ENCODE results near the gene CILP.
A peak's percentile ranks its signal among the peaks of the same experiment; 100 is the strongest.
"Not testable (repeated sequence)": the region's sequence is repeated elsewhere in the genome, so short reads cannot be mapped to it uniquely, and the experiment has no call there.

CILP gene, protein sequence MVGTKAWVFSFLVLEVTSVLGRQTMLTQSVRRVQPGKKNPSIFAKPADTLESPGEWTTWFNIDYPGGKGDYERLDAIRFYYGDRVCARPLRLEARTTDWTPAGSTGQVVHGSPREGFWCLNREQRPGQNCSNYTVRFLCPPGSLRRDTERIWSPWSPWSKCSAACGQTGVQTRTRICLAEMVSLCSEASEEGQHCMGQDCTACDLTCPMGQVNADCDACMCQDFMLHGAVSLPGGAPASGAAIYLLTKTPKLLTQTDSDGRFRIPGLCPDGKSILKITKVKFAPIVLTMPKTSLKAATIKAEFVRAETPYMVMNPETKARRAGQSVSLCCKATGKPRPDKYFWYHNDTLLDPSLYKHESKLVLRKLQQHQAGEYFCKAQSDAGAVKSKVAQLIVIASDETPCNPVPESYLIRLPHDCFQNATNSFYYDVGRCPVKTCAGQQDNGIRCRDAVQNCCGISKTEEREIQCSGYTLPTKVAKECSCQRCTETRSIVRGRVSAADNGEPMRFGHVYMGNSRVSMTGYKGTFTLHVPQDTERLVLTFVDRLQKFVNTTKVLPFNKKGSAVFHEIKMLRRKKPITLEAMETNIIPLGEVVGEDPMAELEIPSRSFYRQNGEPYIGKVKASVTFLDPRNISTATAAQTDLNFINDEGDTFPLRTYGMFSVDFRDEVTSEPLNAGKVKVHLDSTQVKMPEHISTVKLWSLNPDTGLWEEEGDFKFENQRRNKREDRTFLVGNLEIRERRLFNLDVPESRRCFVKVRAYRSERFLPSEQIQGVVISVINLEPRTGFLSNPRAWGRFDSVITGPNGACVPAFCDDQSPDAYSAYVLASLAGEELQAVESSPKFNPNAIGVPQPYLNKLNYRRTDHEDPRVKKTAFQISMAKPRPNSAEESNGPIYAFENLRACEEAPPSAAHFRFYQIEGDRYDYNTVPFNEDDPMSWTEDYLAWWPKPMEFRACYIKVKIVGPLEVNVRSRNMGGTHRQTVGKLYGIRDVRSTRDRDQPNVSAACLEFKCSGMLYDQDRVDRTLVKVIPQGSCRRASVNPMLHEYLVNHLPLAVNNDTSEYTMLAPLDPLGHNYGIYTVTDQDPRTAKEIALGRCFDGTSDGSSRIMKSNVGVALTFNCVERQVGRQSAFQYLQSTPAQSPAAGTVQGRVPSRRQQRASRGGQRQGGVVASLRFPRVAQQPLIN

DNA sequence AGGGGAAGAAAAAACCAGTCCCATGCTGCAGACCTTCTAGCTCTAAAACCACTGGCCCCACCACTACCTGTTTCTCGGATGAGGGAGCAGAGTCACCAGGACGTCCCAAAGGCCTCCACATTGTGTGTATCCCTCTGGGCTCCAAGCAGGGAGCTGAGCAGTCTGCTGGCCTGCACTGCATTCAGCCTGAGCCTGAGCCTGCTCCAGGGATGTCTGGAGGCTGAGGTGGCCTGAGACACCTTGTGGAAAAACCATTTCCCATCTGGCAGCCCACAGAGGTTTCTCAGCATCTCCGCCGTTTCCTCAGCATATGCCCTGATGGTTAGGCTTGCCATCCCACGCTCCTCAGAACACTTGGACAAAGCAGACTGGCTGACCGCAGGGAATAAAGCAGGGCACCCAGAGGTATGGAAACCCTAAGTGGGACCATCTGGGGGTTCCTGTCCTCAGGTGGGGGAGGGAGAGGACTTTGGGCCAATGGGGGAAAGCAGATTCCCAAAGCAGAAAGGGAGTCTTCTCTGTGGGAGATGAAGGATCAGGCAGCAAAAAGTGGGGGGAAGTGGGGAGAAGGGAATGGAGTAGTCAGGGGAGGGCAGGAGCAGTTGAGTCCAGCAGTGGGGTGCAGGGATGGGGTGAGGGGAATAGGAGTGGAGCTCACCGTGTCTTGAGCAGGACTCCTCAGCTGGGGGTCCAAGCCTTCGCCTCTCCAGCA lies at the start of gene CILP:
TSS of gene CILP (minus strand) at position 704 of the 712 bp plus-strand sequence. CDS start 1,718 bp downstream, outside the sequence.
- DNase-seq = no peak

DNA sequence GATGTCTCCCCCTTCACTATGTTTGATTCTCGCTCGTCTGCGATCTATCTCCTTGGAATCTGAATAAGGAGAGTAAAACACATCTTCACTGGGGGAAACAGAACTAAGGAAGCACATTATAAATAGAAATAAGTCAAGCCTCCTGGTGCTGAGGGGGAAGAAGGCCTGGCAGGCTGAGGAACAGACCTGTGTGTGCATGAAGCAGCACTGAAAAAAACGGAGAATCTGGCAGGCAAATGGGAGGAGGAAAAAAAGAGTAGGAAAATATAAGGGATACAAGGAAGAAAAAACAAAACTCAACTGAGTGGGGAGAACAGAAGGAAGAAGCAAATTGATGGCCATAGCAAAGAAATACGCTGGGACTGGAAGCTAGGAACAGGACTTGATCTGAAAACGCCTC lies 49.7 kb upstream of the CILP start:
- DNase-seq = no peak

- DNase-seq = no peak
Observed at GRCh38 chr15:65259367-65259797, 48.1 kb upstream of the CILP start.

DNA sequence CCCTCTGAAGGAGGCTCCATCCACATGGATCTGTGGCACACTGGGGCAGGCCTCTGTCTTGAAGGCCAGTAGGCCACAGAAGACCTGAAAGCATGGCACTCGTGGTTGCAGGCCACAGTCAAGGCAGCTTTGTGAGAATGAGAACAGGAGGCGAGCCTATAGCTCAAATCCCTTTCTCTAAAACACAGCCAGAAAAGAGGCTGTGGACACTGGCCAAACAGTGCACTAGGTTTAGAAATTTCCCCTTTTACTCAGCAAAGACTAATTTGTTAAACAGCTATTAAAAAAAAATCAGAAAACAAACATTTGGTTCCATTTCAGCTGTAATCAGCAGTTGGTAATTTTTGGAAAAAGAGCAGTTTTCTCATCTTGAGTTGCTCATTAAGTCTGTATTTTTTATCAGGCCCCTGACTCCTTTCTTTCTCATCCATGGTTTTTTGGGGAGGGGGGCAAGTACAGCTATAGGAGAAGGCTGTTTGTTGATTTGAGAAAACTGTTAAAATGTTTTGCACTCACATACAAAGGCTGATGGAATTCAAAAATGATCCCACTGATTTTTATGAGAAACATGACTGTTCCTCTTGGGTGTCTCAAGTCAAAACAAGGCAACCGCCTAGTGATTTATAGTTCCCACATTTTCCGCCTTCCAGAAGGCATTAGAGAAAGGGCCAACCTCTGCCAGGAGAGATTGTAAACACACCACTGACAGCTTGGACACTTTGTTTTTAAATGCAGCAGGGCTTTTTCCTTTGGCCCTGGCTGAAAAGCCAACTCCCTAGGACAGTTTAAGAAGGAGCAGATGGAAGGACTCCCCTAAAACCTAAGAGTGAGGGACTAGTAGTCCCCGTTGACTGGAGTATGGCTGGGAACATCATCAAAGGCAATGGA lies 47.3 kb upstream of the CILP start:
- DNase-seq = no peak

DNA sequence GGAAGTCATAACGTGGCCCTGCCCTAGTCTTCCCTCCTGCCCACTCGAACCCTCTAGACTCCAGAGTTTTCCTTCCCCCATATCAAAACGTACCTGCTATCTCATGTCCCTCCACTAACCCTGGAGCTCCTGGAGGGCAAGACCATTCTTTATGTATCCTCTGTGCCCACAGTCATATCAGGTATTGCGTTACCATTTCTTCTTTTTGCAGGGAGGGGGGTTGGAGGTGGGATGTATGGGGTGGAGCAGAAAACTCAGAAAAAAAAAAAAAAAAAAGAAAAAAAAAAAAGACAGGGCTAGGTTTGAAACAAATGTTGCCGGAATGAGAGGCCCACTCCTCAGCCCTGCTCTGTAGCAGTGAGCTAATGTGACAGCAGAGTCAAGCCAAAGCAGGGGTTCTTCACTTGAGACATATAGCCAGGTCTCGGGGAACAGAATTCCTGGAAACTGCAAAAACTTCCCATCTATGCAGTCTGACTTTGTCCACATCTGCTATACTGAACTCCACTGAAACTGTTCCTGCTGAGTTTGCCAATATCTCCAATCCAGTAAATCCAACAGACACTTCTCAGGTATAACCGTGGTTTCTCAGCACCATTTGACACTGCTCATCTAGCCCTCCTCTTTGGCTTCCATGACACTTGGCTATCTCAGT lies 44.3 kb upstream of the CILP start:
- DNase-seq = no peak

DNA sequence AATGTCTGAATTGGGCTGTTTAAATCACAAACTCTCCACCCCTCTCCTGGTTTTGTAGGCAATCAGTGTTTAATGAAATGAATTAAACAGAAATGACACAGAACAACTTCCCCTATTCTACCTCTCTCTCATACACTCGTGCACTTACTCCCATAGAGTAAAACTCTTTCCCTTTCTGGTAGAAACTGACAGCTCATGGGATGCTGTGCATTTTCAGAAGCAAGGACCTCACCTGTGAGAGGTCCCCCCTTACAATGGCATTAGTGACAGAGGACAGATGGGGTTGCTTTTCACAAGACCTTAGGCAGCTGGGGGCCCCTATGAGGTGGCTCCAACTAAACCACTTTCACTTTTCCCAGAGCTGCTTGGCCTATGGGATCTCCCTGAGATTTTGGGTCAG lies 43.5 kb upstream of the CILP start:
- DNase-seq = no peak

DNA sequence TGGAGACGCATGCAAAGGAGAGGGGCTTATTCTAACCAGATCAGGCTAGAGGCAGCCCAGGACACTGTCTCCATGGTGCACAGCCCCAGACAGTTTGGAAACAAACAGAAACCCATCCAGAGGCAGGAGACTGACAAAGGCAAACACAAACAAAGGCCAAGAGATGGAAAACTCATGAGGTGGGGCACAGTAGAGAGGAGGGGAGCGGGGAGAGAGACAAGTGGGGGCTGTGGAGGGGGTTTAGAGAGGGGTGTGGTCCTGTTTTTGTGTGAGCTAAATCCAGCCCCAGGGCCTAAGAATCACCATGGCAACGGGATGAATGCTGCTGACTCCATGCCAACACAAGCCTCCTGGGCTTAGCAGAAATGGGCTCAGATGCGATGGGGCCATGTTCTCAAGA lies 43.1 kb upstream of the CILP start:
- DNase-seq = no peak

DNA sequence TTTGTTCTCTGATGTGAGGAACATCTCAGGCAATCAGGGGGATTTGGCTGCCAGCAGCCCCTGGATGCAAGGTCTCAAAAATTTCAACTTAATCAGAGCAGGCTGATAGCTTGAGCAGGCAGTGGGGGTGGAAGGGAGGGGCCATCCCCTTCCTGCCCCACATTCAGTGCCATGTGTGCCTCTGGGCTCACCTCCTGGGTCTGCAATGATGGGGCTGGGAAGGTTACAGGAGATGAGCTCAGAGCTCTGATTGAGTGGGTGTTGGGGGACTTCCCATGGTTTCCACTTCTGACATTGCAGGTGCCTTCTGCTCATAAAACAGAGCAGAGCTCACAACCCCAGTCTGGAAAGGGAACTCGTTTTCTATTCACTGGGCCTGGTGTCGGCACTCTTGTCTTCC lies 38.4 kb upstream of the CILP start:
- peak in 2 of 4 experiments; percentile 11 to 18 for DNase-seq

DNA sequence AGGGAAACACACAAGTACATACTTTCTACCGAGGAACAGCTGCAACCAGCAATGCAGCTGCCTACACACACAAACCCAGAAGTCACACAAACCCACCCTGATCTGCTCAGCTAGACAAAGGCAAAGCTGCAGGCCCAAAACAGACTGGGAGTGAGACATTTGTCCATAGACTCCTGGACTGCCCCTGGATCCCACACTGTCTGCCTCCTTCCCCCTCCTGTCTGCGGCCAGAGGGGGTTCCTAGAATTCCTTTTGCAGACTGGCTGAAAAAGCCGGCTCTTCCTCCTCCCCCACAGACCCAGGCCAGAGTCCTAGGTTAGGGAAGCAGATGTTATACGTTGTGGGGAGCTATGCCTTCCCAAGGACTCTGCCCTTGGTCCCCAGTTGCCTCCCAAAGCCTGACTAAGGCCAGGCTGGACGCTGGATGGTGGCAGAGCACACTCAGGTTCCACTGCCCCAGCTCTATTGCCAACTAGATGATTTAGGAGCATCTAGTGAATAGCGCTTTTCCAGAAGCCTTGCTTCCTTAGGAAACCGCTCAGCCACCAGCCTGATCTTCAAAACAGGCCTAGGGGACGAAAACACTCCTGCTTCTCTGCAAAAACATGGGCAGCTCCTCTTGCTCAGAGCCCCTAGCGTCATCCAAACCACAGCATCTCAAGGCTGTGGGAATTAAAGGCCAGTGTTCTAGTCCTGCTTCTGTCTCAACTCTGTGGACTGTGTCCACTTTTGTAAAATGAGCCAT lies 37.4 kb upstream of the CILP start:
- DNase-seq = no peak

DNA sequence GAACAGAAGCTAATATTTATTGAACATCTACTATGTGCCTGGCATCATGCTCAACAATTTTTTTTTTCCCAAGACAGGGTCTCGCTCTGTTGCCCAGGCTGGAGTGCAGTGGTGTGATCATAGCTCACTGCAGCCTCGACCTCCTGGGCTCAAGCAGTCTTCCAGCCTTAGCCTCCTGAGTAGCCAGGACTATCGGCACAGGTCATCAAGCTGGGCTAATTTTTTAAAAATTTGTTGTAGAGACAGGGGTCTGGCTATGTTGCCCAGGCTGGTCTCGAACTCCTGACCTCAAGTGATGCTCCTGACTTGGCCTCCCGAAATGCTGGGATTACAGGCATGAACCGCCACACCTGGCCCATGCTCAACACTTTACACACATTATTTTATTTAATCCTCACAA lies 35.7 kb upstream of the CILP start:
- DNase-seq = no peak

GRCh38 chr15:65246026-65246714 lies 34.9 kb upstream of the CILP start:
- no peak for DNase-seq

- no peak for DNase-seq
Observed at GRCh38 chr15:65245096-65245856, 34.0 kb upstream of the CILP start.

DNA sequence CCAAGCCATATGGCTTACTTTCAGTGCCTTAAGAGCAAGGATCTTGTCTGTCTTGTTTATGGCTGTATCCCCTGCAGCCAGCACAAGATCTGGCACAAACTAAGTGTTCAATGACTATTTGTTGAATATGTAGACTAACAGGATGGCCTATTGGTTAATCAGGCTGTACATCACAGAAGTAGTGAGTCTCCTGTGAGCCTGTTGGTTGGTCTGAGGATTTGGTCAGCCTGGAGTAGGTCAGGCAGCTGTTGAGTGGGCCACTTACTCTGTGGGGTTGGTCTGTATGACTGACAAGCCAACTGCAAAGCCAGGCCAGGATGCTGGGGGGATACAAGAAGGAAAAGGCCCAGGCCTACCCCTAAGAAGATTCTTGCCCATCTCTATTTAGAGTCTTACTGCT lies 33.4 kb upstream of the CILP start:
- DNase-seq = no peak

- DNase-seq = not testable (repeated sequence)
Observed at GRCh38 chr15:65236443-65236842, 25.2 kb upstream of the CILP start.

- no peak for DNase-seq
Observed at GRCh38 chr15:65233696-65234095, 22.4 kb upstream of the CILP start.

- no peak for DNase-seq
Observed at GRCh38 chr15:65232520-65232919, 21.2 kb upstream of the CILP start.

GRCh38 chr15:65231306-65231705 lies 20.0 kb upstream of the CILP start:
- no peak for DNase-seq

DNA sequence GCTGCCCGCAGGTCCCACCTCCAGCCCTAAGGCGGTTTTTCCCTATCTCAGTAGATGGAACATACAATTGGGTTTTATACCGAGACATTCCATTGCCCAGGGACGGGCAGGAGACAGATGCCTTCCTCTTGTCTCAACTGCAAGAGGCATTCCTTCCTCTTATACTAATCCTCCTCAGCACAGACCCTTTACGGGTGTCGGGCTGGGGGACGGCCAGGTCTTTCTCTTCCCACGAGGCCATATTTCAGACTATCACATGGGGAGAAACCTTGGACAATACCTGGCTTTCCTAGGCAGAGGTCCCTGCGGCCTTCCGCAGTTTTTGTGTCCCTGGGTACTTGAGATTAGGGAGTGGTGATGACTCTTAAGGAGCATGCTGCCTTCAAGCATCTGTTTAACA lies 15.6 kb upstream of the CILP start:
- not testable (repeated sequence) for DNase-seq

DNA sequence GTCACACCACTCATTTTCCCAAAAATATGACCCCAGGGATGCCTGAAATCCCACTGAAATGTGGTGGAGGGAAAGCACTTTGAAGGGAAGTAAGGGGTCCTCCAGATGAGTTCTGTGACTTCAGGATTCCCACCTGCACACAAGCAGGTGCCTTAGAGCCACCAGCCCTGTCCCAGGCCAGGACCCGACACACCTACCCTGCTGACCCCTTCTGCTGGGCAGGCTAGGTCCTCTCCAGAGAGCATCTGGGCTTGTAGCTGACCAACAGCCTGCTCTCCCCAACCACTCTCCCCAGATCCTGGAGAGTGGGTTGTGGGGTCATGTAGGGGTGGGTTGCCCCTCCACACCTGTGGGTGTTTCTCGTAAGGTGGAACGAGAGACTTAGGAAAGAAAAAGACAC lies 14.9 kb upstream of the CILP start:
- no peak for DNase-seq

Data from activated CD4-positive, CD25-positive, alpha-beta regulatory T cell (primary cell).